ENCODE data around the gene MAGI2.

MAGI2 gene

DNA sequence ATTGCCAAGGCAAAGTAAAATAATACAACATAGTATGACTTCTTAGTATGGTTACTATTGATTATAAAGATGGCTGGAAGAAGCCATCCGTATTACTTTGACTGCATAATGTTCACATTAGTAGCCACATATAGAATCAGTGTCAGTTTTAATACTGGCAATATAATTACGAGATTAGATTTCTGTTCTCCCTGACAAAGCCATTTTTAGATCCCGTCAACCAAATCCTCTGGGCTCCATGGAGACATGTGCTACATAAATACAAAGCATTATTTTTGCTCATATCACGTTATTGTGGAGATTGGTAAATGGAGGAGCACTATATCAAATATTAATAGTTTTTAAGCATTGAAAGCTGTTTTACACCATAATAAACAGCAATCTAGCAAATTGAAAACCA, 124.0 kb downstream of the MAGI2 start:
- H3K27ac ChIP-seq = no peak overlapping the region
- H3K9me3 ChIP-seq = no peaks in the 10 kb centered on the region
- H3K4me1 ChIP-seq (ENCODE audit: control insufficient read depth in 1 of 2, insufficient read depth in 1 of 2, low read depth in 1 of 2, low read length in 1 of 2) = no peaks in the 10 kb centered on the region
- no peaks in the 10 kb centered on the region for H3K27me3 ChIP-seq
- H3K4me3 ChIP-seq (ENCODE audit: low read depth in 1 of 2, low read length in 1 of 2) = no peak overlapping the region
- TF ChIP-seq CTCF (IDR thresholded peaks at IDR 0.05) = no peak
- H3K36me3 ChIP-seq = no peaks in the 10 kb centered on the region

- Histone ChIP-seq H3K27ac (no peak overlapping the region), H3K9me3 (no peaks in the 10 kb centered on the region), H3K4me3 (ENCODE audit: low read depth in 1 of 2, low read length in 1 of 2) (no peak overlapping the region), H3K36me3 (no peaks in the 10 kb centered on the region), H3K4me1 (ENCODE audit: control insufficient read depth in 1 of 2, insufficient read depth in 1 of 2, low read depth in 1 of 2, low read length in 1 of 2) (no peaks in the 10 kb centered on the region), H3K27me3 (no peaks in the 10 kb centered on the region)
- TF ChIP-seq CTCF (IDR thresholded peaks at IDR 0.05) = no peak
Observed at GRCh38 chr7:79320741-79321473, 132.6 kb downstream of the MAGI2 start.

GRCh38 chr7:79319369-79319768, 134.1 kb downstream of the MAGI2 start:
- Histone ChIP-seq H3K27ac (no peak overlapping the region), H3K4me1 (ENCODE audit: control insufficient read depth in 1 of 2, insufficient read depth in 1 of 2, low read depth in 1 of 2, low read length in 1 of 2) (no peaks in the 10 kb centered on the region), H3K36me3 (no peaks in the 10 kb centered on the region), H3K4me3 (ENCODE audit: low read depth in 1 of 2, low read length in 1 of 2) (no peak overlapping the region), H3K27me3 (no peaks in the 10 kb centered on the region), H3K9me3 (no peaks in the 10 kb centered on the region)
- no peak for TF ChIP-seq CTCF (IDR thresholded peaks at IDR 0.05)

DNA sequence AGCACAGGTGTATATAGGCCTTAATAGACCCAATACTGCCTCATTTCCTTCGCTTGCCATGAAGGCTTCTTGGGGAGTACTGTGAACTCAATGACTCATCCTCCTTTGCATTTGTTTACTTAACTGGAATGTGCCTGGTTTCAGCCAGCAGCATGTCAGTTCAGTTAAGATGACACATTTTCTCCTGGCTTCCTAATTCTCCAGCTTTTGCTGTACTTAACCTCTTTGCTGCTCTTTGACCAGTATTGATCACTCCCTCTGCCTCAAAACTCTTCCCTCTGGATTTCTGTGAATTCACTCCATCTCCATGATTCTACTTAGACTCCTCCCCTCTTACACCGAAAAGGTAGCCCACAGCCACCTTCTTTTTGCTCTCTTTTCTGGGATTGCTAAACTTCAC, 135.7 kb downstream of the MAGI2 start:
- H3K36me3 ChIP-seq = no peaks in the 10 kb centered on the region
- H3K4me3 ChIP-seq (ENCODE audit: low read depth in 1 of 2, low read length in 1 of 2) = no peak overlapping the region
- H3K4me1 ChIP-seq (ENCODE audit: control insufficient read depth in 1 of 2, insufficient read depth in 1 of 2, low read depth in 1 of 2, low read length in 1 of 2) = no peaks in the 10 kb centered on the region
- H3K9me3 ChIP-seq = no peaks in the 10 kb centered on the region
- no peaks in the 10 kb centered on the region for H3K27me3 ChIP-seq
- H3K27ac ChIP-seq = no peak overlapping the region
- no peak for TF ChIP-seq CTCF (IDR thresholded peaks at IDR 0.05)

DNA sequence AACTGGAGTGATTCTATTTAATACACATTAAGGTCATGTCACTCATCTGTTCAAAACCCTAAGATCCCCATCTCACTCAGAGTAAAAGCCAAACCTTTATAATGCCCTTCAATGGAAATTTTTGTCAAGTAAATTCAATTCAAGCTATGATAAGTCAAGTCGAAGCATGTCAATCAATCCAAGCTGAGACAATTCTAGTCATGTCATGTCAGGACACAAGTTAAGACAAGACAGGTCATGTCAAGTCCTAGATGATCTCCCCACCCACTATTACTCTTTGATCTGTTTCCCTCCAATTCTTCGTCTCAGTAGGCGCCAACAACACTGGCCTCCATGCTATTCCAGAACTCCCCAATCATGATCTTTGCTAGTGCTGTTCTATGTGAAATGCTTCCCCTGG, 141.4 kb downstream of the MAGI2 start:
- no peak overlapping the region for H3K27ac ChIP-seq

More for the DNA sequence above, 141.4 kb downstream of the MAGI2 start:
- Histone ChIP-seq H3K4me1 (ENCODE audit: control insufficient read depth in 1 of 2, insufficient read depth in 1 of 2, low read depth in 1 of 2, low read length in 1 of 2) (no peaks in the 10 kb centered on the region), H3K4me3 (ENCODE audit: low read depth in 1 of 2, low read length in 1 of 2) (no peak overlapping the region), H3K27me3 (no peaks in the 10 kb centered on the region), H3K36me3 (no peaks in the 10 kb centered on the region), H3K9me3 (no peaks in the 10 kb centered on the region)
- no peak for TF ChIP-seq CTCF (IDR thresholded peaks at IDR 0.05)

Data from neutrophil (primary cell).